Activated CD4-positive, CD25-positive, alpha-beta regulatory T cell treated with anti-CD3 and anti-CD28 coated beads, Interleukin-2, amount 50 U/mL, for 24 hours (primary cell): ENCODE measurements around the gene NOL4L.

ENCODE experiments used
- ATAC-seq, 2 donors: fragments of 150-1000 bp; cut with Tn5 transposase; one replicate each; pipeline ENCODE4 v1.10.0; 2021; ENCODE audit warnings: mild to moderate bottlenecking in 1 of 2, moderate library complexity in 1 of 2

Gene NOL4L

DNA sequence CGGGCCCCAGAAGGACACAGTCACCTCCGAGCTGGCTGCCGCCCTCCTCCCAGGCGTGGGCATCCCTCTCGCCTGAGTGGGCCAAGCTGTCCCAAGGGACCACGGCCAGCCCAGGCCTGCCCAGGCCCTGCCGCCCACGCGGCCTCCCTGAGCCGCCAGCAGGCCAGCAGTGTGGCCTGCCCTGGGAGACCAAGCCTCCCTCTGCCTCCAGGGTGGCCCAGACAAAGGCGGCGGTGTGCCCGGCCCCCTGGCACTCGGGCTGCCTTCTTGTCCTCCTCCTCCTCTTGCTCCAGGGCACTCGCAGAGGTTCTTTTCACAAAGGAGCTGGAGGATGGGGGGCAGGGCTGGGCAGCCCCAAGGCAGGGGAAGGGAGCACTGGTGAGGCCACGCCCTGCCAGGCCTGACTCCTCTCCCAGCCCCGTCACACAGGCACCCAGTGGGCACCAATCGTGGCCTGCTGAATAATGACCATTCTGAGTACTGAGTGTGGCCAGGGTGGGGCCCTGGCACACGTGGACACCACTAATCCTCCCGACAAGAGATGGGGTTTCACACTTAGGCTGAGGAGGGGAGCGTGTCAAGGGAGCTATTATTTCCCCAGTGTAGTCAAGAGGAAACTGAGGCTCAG lies 25.3 kb downstream of the NOL4L start:
- no peak for ATAC-seq

DNA sequence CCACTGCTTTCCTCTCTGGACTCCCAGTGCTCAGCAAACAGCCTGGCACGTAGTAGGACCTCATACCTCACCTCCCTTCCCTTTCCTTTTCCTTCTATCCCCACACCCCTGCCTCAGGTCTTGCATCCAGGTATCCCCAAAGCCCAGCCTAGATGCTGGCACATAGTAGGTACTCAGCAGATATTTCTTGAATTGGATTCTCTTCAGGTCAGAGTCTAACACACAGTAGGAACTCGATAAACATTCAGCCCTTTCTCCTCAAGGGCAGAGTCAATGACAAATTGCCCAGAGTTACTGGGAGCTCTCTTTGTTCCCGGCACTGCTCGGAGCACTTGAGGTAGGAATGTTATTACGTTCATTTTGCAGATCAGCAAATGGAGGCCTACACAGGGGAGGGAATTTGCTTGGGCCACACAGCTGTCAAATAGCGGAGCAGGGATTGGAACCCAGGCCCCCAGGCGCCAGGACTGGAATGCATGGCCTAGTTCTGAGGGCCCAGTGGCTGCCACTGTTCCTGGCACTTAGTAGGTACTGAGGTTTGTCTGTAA lies 25.9 kb downstream of the NOL4L start:
- no peak for ATAC-seq

DNA sequence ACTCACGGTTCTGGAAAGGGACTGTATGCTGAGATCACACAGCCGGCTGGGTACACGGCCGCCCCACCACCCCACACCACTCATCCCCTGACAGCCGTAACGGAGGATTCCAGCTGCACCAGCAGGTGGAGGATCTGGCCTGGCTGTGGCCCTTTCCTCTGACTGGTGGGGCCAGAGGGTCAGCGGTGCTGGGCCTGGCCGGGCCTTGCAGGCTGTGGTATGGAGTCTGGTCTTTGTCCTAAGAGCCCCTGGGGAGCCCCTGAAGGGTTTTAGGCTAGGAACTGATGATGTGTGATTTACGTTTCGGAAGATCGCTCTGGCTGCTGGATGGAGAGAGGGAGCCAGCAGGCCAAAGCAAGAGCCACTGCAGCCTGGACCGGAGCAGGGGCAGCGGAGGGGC lies 26.6 kb downstream of the NOL4L start:
- no peak for ATAC-seq

DNA sequence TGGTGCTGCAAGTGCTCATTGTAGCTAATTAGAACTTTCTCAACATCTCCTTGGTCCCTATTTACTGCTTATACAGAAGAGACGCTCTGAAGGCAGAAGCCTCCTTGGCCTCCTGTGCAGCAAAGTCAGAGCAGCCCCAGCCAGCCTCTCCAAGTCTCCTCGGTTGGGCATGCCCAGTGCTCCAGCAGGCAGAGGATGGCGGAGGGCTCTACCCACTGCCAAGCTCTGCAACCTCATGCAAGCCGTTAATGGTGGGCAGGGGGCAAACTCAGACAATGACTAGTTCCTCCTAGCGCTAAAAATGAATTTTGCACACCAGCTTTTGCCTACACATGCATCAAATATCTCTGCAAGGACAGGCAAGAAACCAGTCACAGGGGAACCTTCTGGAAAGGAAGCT lies 27.8 kb downstream of the NOL4L start:
- no peak for ATAC-seq

DNA sequence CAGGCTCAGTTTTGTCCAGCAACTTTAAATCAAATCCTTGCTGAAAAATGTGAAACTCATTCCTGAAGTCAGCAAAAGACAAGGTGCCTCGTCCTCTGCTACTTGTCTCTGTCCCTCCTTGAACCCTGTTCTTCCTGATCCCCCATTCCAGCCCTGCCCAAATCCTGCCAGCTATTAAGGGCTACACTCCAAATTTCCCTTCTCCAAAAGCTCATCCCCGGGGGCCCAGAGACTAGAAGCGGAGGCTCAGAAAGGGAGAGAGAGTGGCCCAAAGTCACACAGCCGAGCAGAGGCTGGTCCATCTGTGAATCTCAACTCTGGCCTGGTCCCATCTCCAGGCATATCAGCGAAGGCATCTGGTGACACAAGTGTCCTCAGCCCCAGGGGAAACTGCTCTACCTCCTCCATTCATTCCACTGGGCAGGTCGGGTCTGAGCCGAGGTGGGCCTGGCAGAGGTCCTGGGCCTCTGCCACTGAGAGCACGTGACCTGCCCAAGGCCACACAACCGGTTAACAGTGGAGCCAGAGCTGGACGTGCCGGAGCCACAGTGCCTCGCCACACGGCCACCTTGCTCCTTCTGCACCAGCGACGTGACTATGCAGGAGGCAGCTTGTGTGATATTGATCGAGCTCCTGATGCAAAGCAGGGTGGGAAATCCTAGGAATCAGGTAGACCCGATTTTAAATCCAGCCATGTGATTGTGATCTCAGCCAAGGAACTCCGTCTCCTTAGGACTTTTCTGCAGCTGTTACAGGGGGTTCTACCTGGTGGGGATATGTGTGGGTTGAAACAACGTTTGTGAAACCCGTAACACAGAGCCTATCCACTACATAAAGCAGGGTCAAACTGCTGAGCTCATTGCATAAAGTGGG lies 28.6 kb downstream of the NOL4L start:
- ATAC-seq = no peak

DNA sequence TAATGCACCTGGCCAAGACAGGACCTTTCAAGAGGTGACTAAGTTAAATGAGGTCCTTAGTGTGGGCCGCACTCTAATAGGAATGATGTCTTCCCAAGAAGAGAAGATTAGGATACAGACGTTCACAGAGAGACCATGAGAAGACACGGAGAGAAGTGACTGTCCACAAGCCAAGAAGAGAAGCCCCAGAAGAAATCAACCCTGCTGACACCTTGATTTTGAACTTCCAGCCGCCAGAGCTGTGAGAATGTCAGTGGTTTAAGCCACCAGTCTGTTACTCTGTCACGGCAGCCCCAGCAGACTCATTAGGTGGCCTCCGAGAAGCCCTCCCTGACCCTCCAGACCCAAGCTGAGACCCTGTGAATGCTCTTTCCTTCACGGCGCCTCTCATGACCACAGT lies 29.5 kb downstream of the NOL4L start:
- no peak for ATAC-seq

DNA sequence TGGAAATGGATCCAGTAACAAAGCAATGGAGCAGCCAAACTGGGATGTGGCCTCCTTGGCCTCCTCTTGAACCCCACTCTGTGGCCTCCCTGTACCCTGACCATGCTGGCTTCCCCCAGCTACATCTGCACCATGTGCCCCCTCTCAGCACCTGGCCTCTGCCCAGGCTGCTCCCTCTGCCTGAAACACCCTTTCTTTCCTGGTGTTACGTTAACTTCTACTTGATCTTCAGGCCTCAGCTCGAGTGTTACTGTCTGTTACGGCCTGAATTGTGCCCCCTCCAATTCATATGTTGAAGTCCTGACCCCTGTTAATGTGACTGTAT lies 30.2 kb downstream of the NOL4L start:
- no peak for ATAC-seq

DNA sequence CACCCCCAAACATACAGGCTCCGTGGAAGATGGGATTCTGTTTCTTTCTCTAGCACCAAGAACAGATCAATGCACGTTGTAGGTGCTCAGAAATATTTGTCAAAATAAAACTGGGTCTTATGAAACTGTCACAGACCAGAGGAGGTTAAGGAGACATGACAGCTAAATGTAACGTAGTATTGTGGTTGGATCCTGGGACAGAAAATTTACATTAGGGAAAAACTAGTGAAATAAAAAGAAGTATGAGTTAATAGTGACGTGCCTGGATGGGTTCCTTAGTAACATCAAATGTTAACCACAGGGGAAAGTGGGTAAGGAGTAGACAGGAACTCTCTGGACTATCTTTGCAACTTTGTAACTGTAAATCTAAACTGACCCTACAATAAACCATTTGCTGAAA lies 31.5 kb downstream of the NOL4L start:
- no peak for ATAC-seq

DNA sequence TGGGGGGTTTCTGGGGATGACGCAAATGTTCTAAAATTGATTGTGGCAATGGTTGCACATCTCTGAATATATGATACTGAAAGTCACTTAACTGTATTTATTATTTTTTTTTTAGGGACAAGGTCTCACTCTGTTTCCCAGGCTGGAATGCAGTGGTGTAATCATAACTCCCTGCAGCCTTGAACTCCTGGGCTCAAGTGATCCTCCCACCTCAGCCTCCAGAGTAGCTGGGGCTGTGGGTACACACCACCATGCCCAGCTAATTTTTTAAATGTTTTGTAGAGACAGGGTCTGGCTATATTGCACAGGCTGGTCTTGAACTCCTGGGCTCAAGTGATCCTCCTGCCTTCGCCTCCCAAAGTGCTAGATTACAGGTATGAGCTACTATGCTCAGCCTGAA lies 33.4 kb downstream of the NOL4L start:
- no peak for ATAC-seq

DNA sequence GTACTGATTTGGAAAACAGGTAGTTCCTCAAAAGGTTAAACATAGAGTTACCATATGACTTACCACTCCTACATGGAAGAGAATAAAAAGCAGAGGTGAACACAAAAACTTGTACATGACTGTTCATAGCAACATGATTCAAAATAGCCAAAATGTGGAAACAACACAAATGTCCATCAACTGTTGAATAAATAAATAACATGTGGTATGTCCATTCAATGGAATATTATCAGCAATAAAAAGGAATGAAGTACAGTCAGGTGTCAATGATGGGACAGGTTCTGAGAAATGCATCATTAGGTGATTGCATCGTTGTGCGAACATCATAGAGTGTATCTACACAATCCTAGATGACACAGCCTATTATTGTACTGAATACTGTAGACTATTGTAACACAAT lies 35.3 kb downstream of the NOL4L start:
- ATAC-seq = no peak

DNA sequence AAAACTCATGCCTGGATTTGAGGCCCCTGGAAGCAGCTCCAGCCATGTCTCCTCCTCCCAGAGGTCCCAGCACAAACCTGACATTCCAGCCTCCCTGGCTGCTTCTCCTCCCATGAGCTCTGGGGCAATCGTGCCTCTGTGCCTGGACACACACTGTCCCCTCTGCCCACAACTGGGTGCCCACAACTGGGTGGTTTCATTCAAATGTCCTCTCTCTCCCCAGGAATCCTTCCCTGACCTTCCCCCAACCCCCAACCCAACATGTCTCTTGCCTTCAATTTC lies 37.4 kb downstream of the NOL4L start:
- no peak for ATAC-seq

DNA sequence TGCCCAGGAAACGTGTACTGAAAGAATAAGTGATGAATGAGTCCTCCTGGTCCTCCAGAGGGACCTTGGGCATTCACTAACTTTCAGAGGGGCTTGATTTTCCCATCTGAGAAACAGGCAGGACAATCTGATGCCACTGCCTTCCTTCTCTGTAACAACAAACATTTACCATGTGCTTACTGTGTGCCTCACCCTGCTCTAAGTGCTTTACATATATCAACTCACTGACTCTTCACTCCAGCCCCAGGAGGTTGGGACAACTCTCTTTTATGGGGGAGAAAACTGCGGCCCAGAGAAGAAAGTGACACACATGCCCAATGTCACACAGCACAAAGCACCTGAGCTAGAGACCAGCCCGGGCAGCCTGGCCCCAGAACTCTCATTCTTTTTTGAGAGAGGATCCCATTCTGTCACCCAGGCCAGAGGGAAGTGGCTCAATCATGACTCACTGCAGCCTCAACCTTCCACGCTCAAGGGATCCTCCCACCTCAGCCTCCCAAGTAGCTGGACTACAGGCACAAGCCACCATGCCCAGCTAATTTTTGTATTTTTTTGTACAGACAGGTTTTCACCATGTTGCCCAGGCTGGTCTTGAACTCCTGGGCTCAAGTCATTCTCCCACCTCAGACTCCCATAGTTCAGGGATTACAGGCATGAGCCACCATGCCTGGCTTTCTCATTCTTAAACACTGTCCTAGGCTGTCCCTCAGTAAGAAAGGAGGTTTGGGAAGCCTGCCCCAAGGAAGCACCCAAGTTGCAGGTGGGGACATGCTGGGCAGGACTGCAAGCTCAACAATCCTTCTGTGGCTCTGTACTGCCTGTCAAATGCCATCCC lies 38.0 kb downstream of the NOL4L start:
- ATAC-seq = no peak

DNA sequence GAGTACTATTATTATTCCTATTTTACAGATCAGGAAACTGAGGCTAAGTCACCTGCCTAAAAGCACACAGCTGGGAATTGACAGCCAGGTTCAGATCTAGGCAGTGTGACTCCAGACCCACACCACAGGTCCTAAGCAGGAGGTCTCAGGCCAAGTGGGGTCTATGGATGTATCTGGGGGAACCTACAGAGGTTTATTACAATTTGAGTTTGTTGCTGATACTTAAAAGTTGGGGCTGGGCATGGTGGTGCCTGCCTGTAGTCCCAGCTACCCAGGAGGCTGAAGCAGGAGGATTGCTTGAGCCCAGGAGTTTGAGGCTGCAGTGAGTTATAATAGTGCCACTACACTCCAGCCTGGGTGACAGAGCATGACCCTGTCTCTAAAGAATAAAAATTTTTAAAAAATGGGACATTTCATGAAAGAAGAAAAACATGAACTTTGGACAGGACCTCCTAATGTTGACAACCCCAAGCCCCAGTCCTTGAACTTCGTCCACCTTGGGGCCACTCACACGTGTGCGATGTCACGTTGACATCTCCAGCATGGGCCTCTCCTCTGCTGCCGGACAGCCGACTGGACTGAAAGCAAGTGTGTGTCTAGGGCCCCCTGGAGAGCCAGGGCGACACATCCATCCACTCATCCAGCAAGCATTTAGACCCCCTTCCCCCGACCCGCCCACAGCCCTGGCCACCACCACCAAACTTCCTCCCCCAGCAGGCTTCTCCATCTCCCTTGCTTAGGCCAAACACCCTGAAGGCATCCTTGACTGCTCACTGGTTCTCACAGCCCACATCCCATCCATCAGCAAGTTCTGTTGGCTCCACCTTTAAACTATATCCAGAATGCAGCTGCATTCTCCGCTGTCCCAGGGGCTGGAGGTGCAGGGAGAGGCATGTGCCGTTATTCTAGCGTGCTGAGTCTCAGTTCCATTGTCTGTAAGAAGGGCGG lies 40.0 kb downstream of the NOL4L start:
- no peak for ATAC-seq

DNA sequence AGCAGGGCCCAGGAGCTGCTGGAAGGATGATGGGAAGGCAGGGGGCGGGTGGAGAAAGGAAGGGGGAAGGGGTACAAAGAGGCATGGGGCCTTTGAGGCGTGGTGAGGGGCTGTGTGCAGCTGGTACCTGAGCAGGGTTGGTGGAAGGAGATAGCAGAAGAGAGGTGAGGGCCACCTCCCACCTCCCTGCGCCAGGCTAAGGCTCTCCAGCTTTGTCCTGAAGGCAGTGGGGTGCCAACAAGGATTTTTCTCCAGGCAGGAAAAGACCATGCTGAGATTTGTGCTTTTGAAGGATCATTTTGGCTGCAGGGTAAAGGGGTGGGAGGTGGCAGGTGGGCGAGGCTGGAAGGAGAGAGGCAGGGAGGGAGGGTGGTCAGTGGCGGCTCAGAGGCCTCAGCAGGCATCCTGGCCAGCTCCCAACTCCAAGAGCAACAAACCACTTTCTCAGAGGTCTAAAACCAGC lies 40.8 kb downstream of the NOL4L start:
- ATAC-seq = no peak

DNA sequence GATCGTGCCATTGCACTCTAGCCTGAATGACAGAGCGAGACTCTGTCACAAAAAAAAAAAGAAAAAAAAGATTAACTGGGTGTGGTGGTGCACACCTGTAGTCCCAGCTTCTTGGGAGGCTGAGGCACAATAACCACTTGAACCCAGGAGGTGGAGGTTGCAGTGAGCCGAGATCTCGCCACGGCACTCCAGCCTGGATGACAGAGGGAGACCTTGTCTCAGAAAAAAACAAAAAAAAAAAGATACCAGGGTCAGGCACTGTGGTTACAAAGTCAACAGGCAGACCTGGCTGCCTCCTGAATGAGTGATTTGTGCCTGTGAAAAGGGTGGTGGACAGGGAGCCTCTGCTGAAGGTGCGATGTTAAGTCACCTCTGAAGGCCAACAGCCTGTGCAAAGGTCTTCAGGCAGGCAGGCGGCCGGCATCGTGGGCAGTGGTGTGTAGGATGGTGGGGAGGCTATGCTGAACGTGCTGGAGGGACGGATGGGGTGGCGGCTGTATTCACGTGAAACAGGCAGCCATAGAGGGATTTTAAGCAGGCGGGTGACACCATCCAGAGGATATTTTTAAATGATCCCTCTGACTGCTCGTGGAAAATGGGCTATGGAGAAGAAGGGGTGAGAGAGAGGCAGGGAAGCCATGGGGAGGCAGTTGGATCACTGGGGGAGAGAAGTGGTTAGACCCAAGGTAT lies 41.4 kb downstream of the NOL4L start:
- no peak for ATAC-seq

DNA sequence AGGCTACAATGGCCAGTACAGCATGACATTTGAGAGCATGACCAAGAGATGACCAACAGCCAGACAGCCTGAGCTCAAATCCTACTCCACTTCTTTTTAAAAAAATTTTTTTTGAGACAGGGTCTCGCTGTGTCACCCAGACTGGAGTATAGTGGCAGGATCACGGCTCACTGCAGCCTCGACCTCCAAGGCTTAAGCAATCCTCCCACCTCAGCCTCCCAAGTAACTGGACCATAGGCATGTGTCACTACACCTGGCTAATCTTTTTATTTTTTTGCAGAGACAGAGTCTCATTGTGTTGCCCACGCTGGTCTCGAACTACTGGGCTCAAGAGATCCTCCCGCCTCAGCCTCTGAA lies 42.9 kb downstream of the NOL4L start:
- no peak for ATAC-seq

DNA sequence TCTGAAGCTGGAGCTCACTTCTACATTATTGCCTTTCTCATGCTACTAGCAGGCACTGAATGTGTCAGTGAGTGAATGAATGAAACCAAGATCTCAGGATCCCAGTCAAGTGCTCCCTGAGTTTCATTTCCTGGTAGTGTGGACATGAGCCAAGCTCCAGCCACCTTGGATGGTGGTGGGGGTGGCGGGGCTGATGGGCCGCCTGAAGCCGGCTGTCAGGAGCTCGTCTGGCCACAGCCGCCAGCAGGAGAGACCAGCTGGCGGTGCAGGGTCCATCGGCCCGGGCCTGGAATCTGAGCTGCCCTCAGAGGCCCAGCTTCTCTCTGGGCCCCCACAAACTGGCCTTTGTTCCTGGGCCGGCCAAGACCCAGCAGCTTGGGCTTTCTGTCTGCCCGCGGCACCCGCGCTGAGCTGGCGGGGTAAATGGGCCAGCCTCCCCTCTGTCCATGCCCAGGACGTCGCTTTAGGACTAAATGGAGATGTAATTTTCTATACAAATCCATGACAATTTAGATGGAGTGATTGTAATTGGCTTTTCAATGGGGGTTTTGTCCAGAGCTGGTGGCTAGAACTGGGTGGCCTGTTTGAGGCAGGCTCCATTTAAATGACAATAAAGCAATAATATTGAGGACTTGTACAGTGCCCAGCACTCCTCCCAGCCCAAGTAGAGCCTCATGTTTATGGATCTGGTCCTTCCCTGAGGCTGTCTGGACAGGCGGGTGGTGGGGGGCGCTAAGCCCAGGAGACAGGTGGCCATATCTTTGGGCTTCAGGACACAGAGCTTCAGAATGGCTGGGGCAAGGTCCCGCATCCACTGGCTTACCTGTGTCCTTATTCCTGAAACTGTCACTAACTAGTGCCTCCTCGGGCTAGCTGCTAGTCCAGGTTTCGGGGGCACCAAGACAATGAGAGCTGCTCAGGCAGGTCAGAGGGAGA lies 43.5 kb downstream of the NOL4L start:
- ATAC-seq = no peak

DNA sequence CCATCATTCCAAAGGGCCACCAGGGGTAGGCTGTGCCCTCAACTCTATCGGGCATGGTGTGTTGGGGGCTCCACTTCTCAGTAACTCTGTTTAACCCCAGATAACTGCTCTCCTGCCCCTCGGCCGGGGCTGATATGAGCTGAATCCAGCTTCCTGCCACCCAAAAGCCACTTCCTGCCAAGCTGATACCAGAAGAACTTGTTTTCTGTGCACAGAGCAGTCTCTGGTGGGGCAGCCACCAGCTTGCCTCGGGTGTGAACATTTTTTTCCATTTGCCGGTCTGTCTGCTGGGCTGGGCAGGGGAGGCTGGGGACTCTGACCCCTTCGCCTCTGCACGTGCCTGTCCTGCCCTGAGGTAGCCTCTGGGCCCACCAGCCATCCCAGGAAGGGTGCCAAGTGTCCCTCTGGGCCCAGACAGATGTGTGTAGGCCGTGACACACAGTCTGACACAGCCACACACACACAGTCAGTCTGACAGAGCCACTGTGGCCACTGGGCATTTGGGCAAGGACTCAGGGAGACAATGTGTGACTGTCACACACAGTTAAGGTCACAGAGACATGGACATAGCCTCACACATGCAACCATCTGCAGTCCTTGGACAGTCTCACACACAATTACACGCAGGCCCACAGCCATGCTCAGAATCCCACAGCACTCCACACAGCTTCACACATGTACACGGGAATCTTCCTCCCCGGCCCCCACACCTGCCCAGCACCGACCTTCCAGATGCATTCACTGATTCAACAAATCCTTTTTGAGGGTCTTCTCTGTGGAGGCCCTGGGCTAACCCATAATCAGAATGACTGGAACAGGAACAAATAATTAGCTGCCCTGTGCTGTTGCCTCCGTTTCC lies 45.1 kb downstream of the NOL4L start:
- peak; percentile 57 to 59 for ATAC-seq

DNA sequence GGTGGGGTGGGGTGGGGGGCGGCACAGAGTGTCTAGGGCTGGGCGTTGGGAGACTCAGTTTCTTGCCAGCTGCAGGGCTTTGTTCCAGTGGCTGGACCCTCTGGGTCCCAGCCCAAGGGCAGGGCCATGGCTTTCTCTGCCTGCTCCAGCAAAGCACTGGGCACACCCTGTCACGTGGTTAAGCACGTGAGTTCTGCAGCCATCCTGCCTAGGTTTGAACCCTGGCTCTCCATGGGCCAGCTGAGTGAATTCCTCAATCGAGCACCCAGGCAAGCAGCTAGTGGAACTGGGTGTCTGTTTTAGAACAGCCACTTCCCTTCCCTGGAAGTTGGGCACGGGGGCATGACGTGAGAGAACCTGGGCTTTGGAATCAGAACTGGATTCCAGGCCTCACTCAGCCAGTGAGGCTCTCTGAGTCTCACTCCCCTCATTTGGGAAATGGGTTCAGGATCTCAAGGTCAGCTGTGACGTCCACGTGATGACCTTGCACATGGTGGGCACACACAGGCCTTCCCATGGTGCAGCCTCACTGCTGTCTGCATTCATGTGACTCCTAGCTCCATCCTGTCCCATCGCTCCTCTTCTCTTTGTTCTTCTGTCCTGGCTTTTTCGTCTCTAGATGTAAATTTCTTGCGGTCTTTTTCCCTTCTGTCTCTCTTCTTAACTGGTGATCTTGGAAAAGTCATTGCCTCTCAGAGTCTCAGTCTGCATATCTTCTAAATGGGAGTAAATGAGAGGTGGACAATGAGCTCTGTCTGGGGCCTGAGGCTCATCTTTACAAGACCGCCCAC lies 45.9 kb downstream of the NOL4L start:
- no peak for ATAC-seq
